Hepatocyte (in vitro differentiated cells): Measurements from ENCODE around the gene TTC8. TPM values are rescaled to one million over a fixed set of nuclear protein-coding genes. Genes with fewer than 3 reads are reported as not detected.

Experiments
- DNase-seq: peaks from one replicate; pipeline ENCODE4 v3.0.0-alpha.2; 2016; ENCODE audit warnings: low spot score
- H2AFZ ChIP-seq: fragments of 200-600 bp; sonication (generic); 2 replicates; pipeline ENCODE4 v1.6.0; 2016; ENCODE audit warnings: antibody characterized with exemption, mild to moderate bottlenecking
- H3K27ac ChIP-seq: fragments of 200-600 bp; sonication (generic); 2 replicates; pipeline ENCODE4 v1.5.1; 2016; ENCODE audit warnings: mild to moderate bottlenecking
- H3K27me3 ChIP-seq: fragments of 200-600 bp; sonication (generic); 2 replicates; pipeline ENCODE4 v1.6.1; 2016
- H3K36me3 ChIP-seq: fragments of 200-600 bp; sonication (generic); replicated peaks from 2 replicates; pipeline ENCODE4 v1.5.1; 2016; ENCODE audit warnings: low read depth; ENCODE audit not compliant: insufficient read depth
- H3K4me1 ChIP-seq: fragments of 200-600 bp; sonication (generic); 2 replicates; pipeline ENCODE4 v1.5.1; 2016; ENCODE audit warnings: mild to moderate bottlenecking, moderate library complexity; ENCODE audit not compliant: insufficient read depth
- H3K4me2 ChIP-seq: fragments of 200-600 bp; sonication (generic); 2 replicates; pipeline ENCODE4 v1.6.0; 2016
- H3K4me3 ChIP-seq: fragments of 200-600 bp; sonication (generic); 2 replicates; pipeline ENCODE4 v1.5.1; 2016; ENCODE audit warnings: mild to moderate bottlenecking
- H3K79me2 ChIP-seq: fragments of 200-600 bp; sonication (generic); 2 replicates; pipeline ENCODE4 v1.6.0; 2017; ENCODE audit warnings: mild to moderate bottlenecking
- H3K9me2 ChIP-seq: fragments of 200-600 bp; sonication (generic); replicated peaks from 2 replicates; pipeline ENCODE4 v1.6.0; 2017; ENCODE audit warnings: mild to moderate bottlenecking; ENCODE audit not compliant: insufficient read depth
- H3K9me3 ChIP-seq: fragments of 200-600 bp; sonication (generic); 2 replicates; pipeline ENCODE4 v1.5.1; 2016; ENCODE audit warnings: low read depth, mild to moderate bottlenecking
- H4K20me1 ChIP-seq: fragments of 200-600 bp; sonication (generic); 2 replicates; pipeline ENCODE4 v1.6.0; 2016; ENCODE audit warnings: mild to moderate bottlenecking; ENCODE audit not compliant: insufficient read depth, poor library complexity, severe bottlenecking
- EZH2 ChIP-seq: fragments of 200-600 bp; sonication (generic); IDR thresholded peaks from 2 replicates; pipeline ENCODE4 v1.6.1; 2016; ENCODE audit warnings: antibody characterized with exemption, mild to moderate bottlenecking, borderline replicate concordance
- EZH2phosphoT487 ChIP-seq: fragments of 200-600 bp; sonication (generic); IDR thresholded peaks from one replicate; pipeline ENCODE4 v1.6.1; 2018; ENCODE audit warnings: antibody characterized with exemption, mild to moderate bottlenecking, low read depth, moderate library complexity; ENCODE audit not compliant: unreplicated experiment, severe bottlenecking
- WGBS: methylation state at CpG from one replicate; pipeline ENCODE4 v1.1.6; 2016; ENCODE audit warnings: low lambda C conversion rate; ENCODE audit errors: missing lambda C conversion rate; 5-methylcytosine and 5-hydroxymethylcytosine counted together
- polyA plus RNA-seq: library from polyadenylated mRNA; unstranded; fragments of >200 nt; fragmentation: Nextera tagmentation; extraction: Ambion mirVana; gene quantifications from 2 replicates; pipeline ENCODE4 v1.2.1, GENCODE V29; 2016
- small RNA-seq: library from RNA; depleted of rRNA; stranded (forward); fragments of <200 nt; gene quantifications from one replicate; pipeline ENCODE3, GENCODE V24; 2014
- total RNA-seq: library from RNA; depleted of rRNA; stranded (reverse); fragments of >200 nt; gene quantifications from 2 replicates; pipeline ENCODE4 v1.2.3, GENCODE V29; 2014
- TF ChIP-seq, protein P1 (sequence below): fragments of 200-600 bp; sonication (generic); IDR thresholded peaks from 2 replicates; pipeline ENCODE4 v1.5.1; 2016; ENCODE audit warnings: antibody characterized with exemption, mild to moderate bottlenecking; ENCODE audit not compliant: poor library complexity

The TTC8 gene
- total and polyA plus RNA-seq, 2 experiments from 2014 or later: 23.0 to 25.6 TPM

DNA sequence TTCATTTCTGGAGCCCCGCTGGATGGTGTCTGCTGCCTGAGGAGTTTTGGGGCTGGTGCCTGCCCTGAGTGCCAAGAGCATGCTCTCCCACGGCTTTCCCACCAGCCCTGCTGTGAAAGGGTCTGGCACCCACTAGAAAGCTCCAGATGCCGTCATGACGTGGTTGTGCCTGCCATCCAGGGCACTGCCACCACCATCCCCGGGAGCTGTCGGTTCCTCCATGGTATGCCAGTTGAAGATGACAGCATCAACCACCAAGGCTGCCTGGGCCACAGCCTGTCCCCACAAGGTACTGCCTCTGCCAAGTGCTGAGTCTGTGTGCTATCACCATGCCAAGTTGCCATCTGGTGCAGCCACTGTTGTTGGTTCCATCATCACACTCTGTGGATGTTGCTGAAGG lies 85.9 kb downstream of the TTC8 start:
- H3K27ac ChIP-seq: no peak overlapping the region
- no peaks in the 10 kb centered on the region for H3K27me3 ChIP-seq
- no peak for DNase-seq
- H3K36me3 ChIP-seq: no peaks in the 10 kb centered on the region
- H3K79me2 ChIP-seq: no peaks in the 10 kb centered on the region
- 83% methylated on average over 6 of the region's 6 CpGs for WGBS
- no peak for TF ChIP-seq EZH2phosphoT487
- TF ChIP-seq, protein P1, sequence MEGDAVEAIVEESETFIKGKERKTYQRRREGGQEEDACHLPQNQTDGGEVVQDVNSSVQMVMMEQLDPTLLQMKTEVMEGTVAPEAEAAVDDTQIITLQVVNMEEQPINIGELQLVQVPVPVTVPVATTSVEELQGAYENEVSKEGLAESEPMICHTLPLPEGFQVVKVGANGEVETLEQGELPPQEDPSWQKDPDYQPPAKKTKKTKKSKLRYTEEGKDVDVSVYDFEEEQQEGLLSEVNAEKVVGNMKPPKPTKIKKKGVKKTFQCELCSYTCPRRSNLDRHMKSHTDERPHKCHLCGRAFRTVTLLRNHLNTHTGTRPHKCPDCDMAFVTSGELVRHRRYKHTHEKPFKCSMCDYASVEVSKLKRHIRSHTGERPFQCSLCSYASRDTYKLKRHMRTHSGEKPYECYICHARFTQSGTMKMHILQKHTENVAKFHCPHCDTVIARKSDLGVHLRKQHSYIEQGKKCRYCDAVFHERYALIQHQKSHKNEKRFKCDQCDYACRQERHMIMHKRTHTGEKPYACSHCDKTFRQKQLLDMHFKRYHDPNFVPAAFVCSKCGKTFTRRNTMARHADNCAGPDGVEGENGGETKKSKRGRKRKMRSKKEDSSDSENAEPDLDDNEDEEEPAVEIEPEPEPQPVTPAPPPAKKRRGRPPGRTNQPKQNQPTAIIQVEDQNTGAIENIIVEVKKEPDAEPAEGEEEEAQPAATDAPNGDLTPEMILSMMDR: no peak
- no peak for TF ChIP-seq EZH2
- no peaks in the 10 kb centered on the region for H3K4me1 ChIP-seq
- no peaks in the 10 kb centered on the region for H3K9me2 ChIP-seq
- H3K4me2 ChIP-seq: no peak overlapping the region
- no peak overlapping the region for H3K4me3 ChIP-seq
- H2AFZ ChIP-seq: no peak overlapping the region
- H4K20me1 ChIP-seq: no peaks in the 10 kb centered on the region
- no peaks in the 10 kb centered on the region for H3K9me3 ChIP-seq

DNA sequence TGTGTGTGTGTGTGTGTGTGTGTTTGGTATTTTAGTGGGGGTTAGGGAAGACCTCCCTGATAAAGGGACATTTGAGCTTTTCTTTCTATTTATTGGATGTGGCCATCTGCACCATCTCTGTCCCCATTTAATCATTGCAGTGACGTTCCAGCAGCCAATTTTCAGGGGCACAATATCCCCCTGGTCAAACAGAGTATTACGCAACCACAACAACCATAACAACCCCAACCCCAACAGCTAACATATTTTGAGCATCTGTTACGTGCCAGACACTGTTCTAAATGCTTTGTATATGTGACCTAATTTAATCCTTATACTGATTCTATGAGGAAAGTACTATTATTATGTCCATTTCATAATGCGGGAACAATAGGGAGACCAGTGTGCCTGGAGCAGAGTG lies 87.4 kb downstream of the TTC8 start:
- no peak for DNase-seq
- WGBS: 84% methylated on average over 4 of the region's 4 CpGs

GRCh38 chr14:88914956-88915355 lies 90.5 kb downstream of the TTC8 start:
- 78% methylated on average over 4 of the region's 4 CpGs for WGBS
- Histone ChIP-seq H3K27me3 (no peaks in the 10 kb centered on the region), H3K4me2 (no peak overlapping the region), H3K27ac (no peak overlapping the region), H3K4me3 (no peak overlapping the region), H3K4me1 (no peaks in the 10 kb centered on the region), H3K79me2 (no peaks in the 10 kb centered on the region), H4K20me1 (no peaks in the 10 kb centered on the region), H3K9me2 (no peaks in the 10 kb centered on the region), H3K36me3 (no peaks in the 10 kb centered on the region), H2AFZ (no peak overlapping the region), H3K9me3 (no peaks in the 10 kb centered on the region)
- no peak for TF ChIP-seq EZH2phosphoT487
- TF ChIP-seq, protein P1: no peak
- TF ChIP-seq EZH2: no peak
- DNase-seq: no peak

More for the DNA sequence above, 87.4 kb downstream of the TTC8 start:
- no peaks in the 10 kb centered on the region for H3K4me1 ChIP-seq
- no peak overlapping the region for H2AFZ ChIP-seq
- H3K36me3 ChIP-seq: no peaks in the 10 kb centered on the region
- H4K20me1 ChIP-seq: no peaks in the 10 kb centered on the region
- H3K4me3 ChIP-seq: no peak overlapping the region
- TF ChIP-seq EZH2phosphoT487: no peak
- no peaks in the 10 kb centered on the region for H3K79me2 ChIP-seq
- H3K9me2 ChIP-seq: no peaks in the 10 kb centered on the region
- no peaks in the 10 kb centered on the region for H3K9me3 ChIP-seq
- no peaks in the 10 kb centered on the region for H3K27me3 ChIP-seq
- H3K27ac ChIP-seq: no peak overlapping the region
- H3K4me2 ChIP-seq: no peak overlapping the region

DNA sequence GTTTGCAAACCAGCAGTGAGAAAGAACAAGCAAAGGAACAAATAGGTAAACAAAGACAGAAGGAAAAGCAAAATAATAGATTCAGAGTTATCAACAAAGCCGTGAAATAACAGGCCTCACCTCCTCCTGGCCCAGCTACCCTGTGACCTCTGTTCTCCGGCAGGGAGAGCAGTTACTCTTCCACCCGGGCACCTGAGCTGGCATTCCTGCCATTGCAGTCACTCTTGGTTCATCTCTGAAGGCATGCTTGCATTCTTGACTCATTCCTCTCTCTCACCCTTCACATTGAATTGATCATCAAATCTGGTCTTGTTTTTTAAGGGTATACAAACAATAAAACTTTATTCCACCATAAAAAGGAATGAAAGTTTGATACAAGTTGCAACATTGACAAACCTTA lies 95.1 kb downstream of the TTC8 start:
- Histone ChIP-seq H3K27me3 (no peaks in the 10 kb centered on the region), H3K4me1 (no peaks in the 10 kb centered on the region), H3K4me2 (no peak overlapping the region), H3K9me3 (no peaks in the 10 kb centered on the region), H4K20me1 (no peaks in the 10 kb centered on the region), H3K36me3 (no peaks in the 10 kb centered on the region), H3K79me2 (no peaks in the 10 kb centered on the region), H3K4me3 (no peak overlapping the region), H3K9me2 (no peaks in the 10 kb centered on the region), H2AFZ (no peak overlapping the region), H3K27ac (no peak overlapping the region)
- DNase-seq: no peak
- TF ChIP-seq EZH2phosphoT487 (no peak), EZH2 (no peak)
- TF ChIP-seq, protein P1: no peak
- WGBS: 78% methylated on average over 3 of the region's 3 CpGs

Small RNA genes lying within 50 kb of the gene (small RNA-seq; reads per million reads assigned to genes)
- gene RF00019 (not detected), gene RNU4-92P (not detected)

Other genes starting within 250 kb of the TTC8 start
- gene EML5, start 31.7 kb upstream of the TTC8 start, total RNA-seq: 1.1 and 1.4 TPM in 2 replicates
- 0.15 TPM in 1 of 2 replicates, not detected in the other for gene EML5, start 31.7 kb upstream of the TTC8 start, polyA plus RNA-seq